ENCODE measurements around the gene C14orf119. TPM values are rescaled to one million over a fixed set of nuclear protein-coding genes. Genes with fewer than 3 reads are reported as not detected.
"Not testable (repeated sequence)": the region's sequence is repeated elsewhere in the genome, so short reads cannot be mapped to it uniquely, and the experiment has no call there.

C14orf119 gene
- total RNA-seq, 2 donors from 2014 or later = 35.2 to 38.7 TPM

DNA sequence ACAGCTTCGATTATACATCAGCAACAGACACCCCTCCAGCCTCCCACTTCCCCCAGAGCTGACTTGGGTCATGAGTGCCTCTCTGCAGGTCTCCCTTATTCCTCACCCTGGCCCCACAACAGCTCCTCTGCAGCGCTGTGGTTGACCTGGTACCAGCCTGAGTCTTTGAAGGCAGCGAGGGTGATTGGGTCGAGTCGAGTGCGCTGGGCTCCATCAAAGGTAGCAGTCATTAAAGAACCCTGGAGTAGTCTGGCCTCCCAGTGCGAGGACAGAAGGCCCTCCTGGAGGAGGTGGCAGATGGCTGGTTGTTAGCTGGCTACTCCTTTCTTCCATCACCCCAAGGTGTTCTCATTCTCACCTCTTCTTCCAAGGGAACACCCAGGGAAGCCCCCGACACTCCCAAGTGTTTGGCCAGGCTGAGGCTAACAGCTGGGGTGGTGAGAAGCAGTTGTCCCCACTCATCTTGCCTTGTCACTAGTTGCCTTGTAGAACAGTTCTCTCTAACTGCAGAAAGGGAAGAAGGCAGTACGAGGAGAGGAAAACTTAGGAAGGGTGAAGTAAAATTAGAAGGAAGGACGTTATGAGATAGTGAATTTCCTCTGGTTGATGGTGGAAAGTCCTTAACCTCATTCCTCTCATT is 6.8 kb downstream of the C14orf119 start:
- intact Hi-C loops (cut with DNase I) = no loop called here
- peak; percentile 37 for DNase-seq (ENCODE audit: low spot score)

DNA sequence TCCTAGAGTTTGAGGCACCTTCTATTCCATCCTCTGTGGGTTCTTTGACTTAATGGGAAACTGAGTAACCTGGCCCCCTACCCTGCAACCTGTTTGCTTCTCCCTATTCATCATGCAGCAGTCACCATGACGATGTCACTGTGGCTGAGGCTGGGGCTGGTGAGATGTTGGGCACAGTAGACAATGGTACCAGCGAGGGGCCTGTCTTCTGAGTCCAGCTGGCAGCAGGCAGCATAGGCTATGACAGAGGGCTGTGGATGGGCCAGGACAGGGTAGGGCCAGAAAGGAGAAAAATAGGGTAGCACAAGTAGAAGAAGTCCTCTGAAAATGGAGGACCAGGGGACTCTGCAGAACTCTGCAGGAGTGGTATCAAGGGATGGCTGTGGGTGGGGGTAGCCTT is 7.5 kb downstream of the C14orf119 start:
- DNase-seq (ENCODE audit: low spot score) = peak; percentile 43
- intact Hi-C loops (cut with DNase I) = no loop called here

DNA sequence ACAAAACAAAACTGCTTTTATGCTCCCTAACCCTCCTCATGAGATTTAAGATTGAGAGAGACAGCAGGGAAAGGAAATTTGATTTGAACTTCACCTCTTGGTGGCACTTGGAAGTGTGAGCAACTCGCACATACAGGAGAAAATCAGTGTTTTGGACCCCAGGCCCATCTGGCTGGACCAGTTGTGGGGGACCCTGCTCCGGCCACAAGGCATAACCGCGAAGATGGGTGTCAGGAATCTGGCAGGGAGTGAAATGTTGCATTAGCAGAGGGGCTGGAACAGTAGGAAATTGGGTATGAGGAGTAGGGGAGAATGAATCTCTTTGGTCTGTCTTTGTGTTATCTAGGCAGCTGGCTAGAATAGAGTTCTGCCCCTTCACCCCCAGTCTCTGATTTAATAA is 8.3 kb downstream of the C14orf119 start:
- intact Hi-C loops (cut with DNase I) = no loop called here
- DNase-seq (ENCODE audit: low spot score) = peak; percentile 69

GRCh38 chr14:23104070-23104590 is 8.8 kb downstream of the C14orf119 start:
- intact Hi-C loops (cut with DNase I) = no loop called here
- peak; percentile 12 for DNase-seq (ENCODE audit: low spot score)

- intact Hi-C loops (cut with DNase I) = no loop called here
- DNase-seq (ENCODE audit: low spot score) = no peak
Observed at GRCh38 chr14:23104591-23105347, 9.5 kb downstream of the C14orf119 start, which contains the start of gene CIROP. Gene CIROP (minus strand): TSS chr14:23104989. CDS start chr14:23104920, 69 bp downstream.

- DNase-seq (ENCODE audit: low spot score) = no peak
Observed at GRCh38 chr14:23105348-23105824, 10.1 kb downstream of the C14orf119 start.

DNA sequence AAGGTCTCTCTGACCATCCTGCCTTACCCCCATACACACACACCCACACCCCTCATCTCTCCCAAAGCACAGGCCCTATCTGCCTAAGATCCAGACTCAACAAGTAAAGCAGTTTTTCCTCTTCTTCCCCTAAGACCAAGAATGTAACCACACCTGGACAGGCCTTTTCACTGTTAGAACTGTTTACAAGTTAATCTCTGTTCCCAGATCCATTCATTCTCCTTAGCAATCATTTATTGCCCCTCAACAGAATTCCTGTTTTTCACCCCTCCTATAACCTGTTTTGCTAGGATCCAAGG is 11.4 kb downstream of the C14orf119 start:
- intact Hi-C loops (cut with DNase I) = no loop called here
- DNase-seq (ENCODE audit: low spot score) = no peak

More at GRCh38 chr14:23105348-23105824, 10.1 kb downstream of the C14orf119 start:
- intact Hi-C loops (cut with DNase I) = no loop called here

DNA sequence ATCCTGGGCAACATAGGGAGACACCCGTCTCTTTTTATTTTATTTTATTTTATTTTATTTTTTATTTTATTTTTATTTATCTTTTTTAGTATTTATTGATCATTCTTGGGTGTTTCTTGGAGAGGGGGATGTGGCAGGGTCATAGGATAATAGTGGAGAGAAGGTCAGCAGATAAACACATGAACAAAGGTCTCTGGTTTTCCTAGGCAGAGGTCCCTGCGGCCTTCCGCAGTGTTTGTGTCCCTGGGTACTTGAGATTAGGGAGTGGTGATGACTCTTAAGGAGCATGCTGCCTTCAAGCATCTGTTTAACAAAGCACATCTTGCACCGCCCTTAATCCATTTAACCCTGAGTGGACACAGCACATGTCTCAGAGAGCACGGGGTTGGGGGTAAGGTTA is 12.3 kb downstream of the C14orf119 start:
- DNase-seq (ENCODE audit: low spot score); intact Hi-C loops (cut with DNase I): not testable (repeated sequence)

DNA sequence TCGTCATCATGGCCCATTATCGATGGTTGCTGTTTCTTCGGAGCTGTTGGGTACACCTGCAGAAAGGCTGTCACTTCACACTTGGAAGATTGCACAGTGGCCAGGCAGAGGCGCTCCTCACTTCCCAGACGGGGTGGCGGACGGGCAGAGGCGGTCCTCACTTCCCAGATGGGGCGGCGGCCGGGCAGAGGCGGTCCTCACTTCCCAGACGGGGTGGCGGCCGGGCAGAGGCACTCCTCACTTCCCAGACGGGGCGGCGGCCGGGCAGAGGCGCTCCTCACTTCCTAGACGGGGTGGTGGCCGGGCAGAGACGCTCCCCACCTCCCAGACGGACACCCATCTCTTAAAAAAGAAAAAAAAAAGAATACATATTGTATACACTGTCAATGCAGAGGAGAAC is 12.9 kb downstream of the C14orf119 start:
- peak; percentile 15 for DNase-seq (ENCODE audit: low spot score)
- intact Hi-C loops (cut with DNase I) = not testable (repeated sequence)

GRCh38 chr14:23109769-23110168 is 14.5 kb downstream of the C14orf119 start:
- no peak for DNase-seq (ENCODE audit: low spot score)
- intact Hi-C loops (cut with DNase I) = loop anchor here in 1 of 2 donors (5.0 kb wide), 1 partner anchor 42 kb away; no protein-coding TSS in a partner anchor

DNA sequence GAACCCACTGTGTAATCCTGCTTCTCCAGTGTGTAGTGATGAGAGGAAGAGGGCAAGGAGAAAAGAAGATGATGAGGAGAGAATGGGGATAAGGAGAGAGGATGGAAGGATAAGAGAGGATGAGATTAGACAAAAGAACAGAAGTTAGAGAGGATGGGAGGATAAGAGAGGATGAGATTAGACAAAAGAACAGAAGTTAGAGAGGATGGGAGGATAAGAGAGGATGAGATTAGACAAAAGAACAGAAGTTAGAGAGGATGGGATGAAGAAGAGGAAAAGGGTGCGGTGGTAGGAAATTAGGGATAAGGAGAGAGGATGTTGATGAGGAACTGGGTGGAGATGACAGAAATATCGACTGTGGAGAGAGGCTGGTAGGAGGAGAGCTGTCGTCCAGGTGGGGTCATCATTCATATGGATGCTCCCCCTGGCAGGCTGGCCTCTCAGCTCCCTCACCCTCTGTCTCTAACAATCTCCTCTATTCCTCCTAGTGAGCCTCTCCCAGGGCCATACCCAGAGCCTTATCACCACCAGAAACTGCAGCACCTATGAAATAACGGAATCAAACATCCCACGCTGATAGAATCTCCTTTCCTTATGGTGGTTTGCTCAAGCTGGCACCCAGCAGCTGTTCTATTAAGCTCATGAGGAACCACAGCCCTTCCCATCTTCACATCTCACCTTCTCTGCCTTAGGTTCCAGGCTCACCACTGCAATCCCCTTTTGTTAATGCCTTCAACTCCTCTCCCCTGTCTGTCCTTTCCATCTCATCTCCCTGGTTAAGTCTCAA is 15.5 kb downstream of the C14orf119 start:
- intact Hi-C loops (cut with DNase I) = loop anchor here in 1 of 2 donors (5.0 kb wide), 1 partner anchor 43 kb away; no protein-coding TSS in a partner anchor
- DNase-seq (ENCODE audit: low spot score) = no peak

GRCh38 chr14:23112359-23113178 is 17.3 kb downstream of the C14orf119 start:
- DNase-seq (ENCODE audit: low spot score) = peak; percentile 84
- intact Hi-C loops (cut with DNase I) = loop anchor here in 1 of 2 donors (5.0 kb wide), 1 partner anchor 45 kb away; no protein-coding TSS in a partner anchor

DNA sequence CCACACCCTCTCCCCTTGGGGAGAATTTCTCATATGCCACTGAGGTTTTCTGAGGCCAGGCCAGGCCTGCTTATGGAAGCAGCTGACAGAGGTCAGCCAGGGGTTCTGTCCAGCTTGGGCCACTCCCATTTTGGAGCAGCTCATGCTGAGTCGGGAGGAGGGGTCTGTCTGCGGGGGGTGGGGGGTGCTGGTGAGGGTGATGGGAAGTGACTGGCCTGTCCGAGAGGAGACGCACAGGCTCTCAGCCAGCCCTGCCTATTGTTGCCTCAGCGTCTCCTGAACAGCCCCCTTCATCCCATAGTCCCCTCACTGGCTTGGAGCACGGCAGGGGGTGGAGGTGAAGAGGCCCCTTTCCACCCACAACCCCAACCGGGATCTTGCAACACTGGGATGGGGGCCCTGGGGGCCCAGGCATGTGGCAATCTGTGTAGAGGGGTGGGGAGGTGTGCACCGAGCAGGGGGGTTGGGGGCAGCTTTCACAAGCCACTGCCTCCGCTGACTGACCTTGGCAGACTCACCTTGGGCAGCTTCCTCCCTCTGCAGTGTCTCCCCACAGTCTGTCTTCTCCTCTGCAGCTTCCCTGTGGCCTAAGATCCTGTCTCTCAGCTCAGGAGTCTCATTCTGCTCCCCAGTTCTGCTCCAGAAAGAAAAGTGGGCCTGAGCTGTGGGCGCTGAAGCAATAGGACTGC is 18.3 kb downstream of the C14orf119 start:
- intact Hi-C loops (cut with DNase I) = loop anchor here in 1 of 2 donors (5.0 kb wide), 1 partner anchor 46 kb away; no protein-coding TSS in a partner anchor
- DNase-seq (ENCODE audit: low spot score) = peak; percentile 78

DNA sequence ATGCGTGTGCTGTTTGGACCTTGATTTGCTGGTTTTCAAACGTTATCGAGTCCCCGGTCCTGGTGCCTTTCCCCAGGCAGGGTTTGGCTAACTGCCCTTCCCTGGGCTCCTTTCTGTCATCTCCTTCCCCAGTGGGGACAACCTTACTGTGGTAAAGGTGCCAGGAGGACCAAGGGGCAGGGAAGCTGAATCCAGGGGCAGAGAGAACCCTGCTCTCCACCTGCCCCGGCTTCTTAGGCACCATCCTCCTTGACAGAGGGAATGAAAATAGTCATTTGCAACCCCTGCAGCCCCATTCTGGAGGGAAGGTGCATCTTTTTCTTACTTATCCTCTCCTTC is 18.8 kb downstream of the C14orf119 start:
- DNase-seq (ENCODE audit: low spot score) = peak; percentile 49
- intact Hi-C loops (cut with DNase I) = loop anchor here in 1 of 2 donors (5.0 kb wide), 1 partner anchor 47 kb away; no protein-coding TSS in a partner anchor

DNA sequence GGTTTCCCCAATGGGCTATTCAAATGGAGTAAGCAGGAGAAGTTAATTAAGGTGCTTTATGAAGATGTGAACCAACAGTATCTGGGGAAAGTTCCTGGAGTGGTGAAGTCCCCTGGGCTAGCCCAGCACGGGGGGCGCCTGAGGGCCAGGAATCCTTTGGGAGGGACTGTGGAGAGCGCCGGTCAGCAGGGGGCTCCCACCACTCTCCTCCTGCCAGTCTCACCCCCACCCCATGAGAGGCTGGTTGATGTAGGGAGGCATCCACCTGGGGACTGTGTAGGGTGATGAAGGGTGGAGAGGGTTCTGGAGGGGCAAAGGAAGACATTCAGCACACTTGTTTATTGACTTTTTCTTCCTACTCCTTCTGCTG is 19.3 kb downstream of the C14orf119 start:
- intact Hi-C loops (cut with DNase I) = loop anchor here in 1 of 2 donors (5.0 kb wide), 1 partner anchor 47 kb away; no protein-coding TSS in a partner anchor
- DNase-seq (ENCODE audit: low spot score) = peak; percentile 63

- peak; percentile 90 for DNase-seq (ENCODE audit: low spot score)
- intact Hi-C loops (cut with DNase I) = no loop called here
Observed at GRCh38 chr14:23115039-23115731, 19.9 kb downstream of the C14orf119 start.

DNA sequence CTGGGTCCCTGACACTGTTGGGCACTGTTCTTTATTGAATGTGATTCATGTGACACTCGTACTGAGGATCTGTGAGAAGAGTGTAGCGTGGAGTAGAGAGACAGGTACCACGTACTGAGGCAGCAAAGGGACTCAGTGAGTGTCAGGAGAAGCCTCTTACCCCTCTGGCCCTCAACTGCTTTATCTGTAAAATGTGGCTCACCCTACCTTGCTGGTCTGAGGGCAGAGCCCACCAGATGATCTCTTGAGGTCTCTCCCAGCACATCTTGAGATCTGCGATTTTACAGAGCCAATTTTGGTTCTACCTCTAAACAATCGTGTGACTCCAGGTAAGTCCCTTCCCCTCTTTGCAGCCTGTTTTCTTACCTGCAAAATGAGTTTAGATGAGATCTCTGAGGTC is 20.6 kb downstream of the C14orf119 start:
- intact Hi-C loops (cut with DNase I) = no loop called here
- DNase-seq (ENCODE audit: low spot score) = peak; percentile 20
